ENCODE data around the gene PBXIP1.
A peak's percentile ranks its signal among the peaks of the same experiment; 100 is the strongest.
"Not testable (repeated sequence)": the region's sequence is repeated elsewhere in the genome, so short reads cannot be mapped to it uniquely, and the experiment has no call there.

Gene PBXIP1, protein sequence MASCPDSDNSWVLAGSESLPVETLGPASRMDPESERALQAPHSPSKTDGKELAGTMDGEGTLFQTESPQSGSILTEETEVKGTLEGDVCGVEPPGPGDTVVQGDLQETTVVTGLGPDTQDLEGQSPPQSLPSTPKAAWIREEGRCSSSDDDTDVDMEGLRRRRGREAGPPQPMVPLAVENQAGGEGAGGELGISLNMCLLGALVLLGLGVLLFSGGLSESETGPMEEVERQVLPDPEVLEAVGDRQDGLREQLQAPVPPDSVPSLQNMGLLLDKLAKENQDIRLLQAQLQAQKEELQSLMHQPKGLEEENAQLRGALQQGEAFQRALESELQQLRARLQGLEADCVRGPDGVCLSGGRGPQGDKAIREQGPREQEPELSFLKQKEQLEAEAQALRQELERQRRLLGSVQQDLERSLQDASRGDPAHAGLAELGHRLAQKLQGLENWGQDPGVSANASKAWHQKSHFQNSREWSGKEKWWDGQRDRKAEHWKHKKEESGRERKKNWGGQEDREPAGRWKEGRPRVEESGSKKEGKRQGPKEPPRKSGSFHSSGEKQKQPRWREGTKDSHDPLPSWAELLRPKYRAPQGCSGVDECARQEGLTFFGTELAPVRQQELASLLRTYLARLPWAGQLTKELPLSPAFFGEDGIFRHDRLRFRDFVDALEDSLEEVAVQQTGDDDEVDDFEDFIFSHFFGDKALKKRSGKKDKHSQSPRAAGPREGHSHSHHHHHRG

DNA sequence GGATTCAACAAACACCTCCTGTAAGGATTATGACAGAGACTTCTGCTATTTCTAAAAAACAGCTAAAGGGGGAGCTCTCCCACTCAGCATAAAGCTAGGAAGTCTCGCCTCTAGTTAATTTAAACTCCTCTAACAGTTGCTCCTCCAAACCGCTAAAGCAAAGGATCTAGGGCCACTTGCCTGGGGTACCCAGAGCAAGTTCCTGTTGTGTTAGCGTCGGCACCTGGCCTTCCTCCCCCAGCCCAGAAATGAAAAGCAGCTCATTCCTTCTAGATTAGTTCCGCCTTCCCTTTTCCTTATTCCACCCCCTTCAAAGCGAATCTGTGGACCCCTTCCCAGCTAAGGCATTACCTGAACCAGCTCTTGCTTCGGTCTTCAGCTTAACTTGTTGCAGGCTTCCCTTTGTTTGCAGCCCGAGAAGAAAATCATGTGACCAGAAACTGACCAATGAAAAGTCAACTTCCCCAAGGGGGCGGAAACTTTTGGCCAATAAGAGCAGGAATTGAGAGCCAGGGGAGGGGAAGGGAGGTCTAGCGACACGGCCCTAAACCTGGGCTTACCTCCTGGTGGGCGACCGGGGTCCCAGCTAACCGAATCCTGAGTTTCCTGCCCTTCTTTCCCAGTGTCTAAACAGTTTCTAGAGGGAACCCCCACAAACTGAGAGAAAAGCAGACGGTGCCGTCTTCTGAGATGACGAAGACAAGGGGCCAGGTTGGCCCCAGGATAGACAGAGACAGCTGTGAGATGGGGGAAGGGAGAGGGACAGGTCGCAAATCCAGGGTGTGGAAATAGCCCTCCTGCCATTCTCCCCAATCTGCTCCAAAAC, at the start of gene PBXIP1:
TSS of gene PBXIP1 (minus strand) at position 382 of the 826 bp plus-strand sequence. CDS start 2,378 bp downstream, outside the sequence.
- DNase-seq, result peak; percentile 60

GRCh38 chr1:155005076-155006011, 49.4 kb upstream of the PBXIP1 start:
- no peak for DNase-seq

DNA sequence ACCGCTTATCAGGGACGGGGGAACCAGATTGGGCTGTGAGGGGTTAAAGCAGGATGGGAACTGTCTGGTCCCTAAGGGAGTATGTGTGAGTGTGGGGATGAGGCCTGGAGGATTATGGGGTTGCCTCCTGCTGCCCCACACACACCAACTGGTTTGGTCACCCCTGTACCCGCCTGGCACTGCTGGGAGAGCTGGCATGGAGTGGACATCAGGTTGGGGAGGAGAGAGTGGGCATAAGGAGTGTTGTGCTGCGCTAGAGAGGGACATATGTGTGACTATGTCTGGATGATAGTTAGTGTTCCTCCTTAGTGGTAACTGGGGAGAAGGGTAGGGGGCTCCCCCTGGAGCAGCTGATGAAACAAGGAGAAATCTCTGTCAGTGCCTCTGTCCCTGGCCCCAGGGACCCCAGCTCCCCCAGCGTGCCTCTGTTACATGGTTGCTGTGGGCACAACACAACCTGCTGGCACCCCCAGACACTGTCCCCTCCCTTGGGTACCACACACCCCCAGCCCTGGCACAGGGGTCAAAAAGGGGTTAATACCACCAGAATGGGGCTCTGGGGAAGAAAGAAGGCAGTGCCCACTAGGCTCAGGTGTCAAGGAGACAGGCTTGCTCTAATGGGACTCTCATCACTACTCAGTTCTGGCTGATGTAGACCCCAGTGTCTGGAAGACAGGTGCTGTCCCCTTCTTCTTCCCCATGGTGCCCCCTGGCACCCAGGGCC, 48.6 kb upstream of the PBXIP1 start:
- no peak for DNase-seq

DNA sequence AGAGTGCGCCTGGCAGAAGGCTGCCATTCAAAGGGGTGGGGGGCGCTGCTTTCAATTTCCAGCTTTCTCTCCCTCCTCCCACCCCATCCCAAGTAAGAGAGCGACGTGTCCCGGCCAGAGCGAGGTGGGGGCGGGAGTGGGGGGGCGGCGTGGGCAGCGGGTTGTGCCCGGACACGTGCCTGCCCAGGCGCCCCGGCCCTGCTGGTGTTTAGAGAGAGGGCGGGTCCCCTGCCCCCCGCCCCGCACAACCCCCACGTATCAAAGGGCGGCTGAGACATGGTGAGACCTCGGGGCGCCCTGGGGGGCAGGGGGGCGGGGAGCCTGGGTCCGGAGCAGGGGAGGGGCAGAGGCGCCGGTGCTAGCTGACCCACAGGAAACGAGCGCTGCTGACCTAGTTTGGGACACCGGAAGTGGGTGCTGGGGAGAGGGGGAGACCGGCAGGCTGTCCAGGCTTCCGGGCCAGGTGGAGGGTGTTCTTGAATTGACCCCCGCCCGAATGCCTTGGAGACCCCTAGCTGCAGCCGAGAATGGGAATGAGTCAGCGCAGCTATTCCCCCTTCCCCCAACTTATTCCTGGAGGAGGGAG, 48.0 kb upstream of the PBXIP1 start:
- no peak for DNase-seq

DNA sequence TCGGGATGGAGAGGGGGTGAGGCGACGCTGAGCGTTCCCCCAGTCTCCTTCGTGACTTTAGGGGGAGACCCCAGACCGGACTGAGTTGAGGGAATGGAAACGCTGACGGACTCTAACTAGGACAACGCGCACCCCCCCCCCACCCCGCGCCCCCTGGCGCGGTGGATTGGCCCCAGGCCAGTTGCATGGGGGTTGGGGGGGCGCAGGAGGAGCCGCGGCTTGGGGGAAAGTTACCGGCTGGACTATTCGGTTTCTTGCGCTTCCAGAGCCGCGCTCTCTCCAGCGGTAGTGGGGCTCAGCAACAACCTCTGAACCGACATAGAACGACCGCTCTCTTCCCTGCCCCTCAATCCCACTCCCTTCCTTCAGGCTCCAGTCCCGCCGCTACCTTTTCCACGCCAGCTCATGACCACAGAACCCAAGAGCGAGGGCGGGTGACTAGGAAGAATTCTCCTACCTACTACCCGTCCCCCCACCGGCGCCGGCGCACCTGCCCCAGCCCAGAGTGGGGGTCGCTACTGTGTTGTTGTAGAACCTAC, 47.4 kb upstream of the PBXIP1 start:
- DNase-seq, result no peak

GRCh38 chr1:155002464-155003226, 46.7 kb upstream of the PBXIP1 start, which contains the start of gene ZBTB7B:
ZBTB7B (plus strand) TSS chr1:155002802; CDS start chr1:155014661, 11,859 bp downstream.
- no peak for DNase-seq

GRCh38 chr1:155001675-155002463, 46.0 kb upstream of the PBXIP1 start:
- peak; percentile 98 for DNase-seq

DNA sequence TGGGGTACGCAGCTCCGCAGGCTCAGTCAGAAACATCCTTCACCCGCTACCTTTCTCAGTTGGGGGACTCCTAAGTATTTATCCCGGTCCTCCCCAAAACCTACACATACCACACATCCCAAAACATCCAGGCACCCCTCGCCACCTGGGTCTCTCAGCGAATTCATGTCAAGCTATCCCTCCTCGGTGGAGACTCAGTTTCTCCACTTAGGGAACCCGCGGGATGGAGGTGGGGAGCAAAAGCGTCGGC, 45.5 kb upstream of the PBXIP1 start:
- no peak for DNase-seq

DNA sequence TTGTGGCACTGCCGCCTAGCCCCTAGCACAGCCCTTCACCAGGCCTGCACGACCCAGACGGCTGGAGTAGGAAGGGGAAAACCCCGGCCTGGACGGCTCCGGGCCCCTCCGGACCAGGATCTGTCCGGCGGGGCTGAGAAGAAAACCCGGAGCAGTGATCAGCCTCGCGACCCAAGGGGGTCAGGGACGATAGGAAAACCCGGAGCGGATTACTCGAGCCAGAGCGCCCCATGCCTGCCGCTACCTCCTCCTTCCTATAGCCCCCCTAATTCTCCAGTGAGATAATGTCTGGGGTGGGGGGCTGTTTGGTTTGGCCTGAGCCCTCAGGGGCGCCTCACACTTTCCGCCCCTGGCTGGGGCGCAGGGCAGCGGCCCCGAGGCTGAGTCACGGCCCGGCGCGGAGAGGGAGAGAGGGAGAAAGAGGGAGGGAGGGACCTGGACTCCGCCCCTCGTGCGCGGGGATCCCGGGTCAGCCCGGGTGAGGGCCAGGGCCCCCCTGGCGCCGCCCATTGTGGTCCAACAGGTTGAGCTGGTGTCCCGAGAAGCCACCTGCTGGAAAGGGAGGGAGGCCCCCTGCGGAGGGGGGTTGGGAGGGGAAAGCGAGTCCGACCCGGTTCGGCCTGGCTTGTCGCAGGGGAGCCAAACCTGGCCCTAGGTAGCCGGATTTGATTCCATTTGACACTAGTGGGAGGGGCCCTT, 45.0 kb upstream of the PBXIP1 start:
- DNase-seq, result peak; percentile 90

- DNase-seq, result no peak
These were observed 44.5 kb upstream of the PBXIP1 start for GRCh38 chr1:155000411-155000725.

GRCh38 chr1:154999571-155000410, 43.9 kb upstream of the PBXIP1 start:
- peak; percentile 50 for DNase-seq

GRCh38 chr1:154998818-154999570, 43.1 kb upstream of the PBXIP1 start:
- DNase-seq, result peak; percentile 22

GRCh38 chr1:154998201-154998780, 42.4 kb upstream of the PBXIP1 start:
- no peak for DNase-seq

DNA sequence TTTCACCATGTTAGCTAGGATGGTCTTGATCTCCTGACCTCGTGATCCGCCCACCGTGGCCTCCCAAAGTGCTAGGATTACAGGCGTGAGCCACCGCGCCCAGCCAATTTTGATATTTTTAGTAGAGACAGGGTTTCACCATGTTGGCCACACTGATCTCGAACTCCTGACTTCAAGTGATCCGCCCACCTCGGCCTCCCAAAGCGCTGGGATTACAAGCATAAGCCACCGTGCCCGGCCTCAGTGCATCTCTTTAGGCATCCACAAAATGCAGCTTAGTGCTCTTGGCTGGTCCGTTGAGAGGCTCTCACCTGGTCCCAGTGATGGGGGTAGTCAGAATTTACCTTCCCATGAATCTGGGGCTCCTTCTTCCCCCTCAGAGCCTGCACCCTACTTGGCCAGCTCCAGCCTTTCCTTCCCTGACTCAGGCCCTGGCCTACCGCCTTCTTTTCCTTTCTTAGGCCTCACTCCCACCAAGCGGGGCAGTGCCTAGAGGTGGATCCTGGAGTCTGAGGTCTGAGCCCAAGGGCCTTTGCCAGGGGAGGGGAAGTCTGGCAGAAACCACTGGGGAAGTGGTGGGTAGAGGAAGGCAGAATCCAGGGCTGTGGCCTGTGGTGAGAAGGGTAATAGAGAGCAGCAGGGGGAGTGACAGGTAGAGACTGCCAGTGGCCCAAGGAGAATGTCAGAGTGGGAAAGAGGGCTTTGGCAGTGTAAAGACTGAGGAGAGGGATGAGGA, 41.2 kb upstream of the PBXIP1 start:
- DNase-seq, result no peak

- DNase-seq, result not testable (repeated sequence)
These were observed 39.5 kb upstream of the PBXIP1 start for GRCh38 chr1:154995301-154995983.
